Kidney capillary endothelial cell (primary cell): ENCODE measurements around the gene TTBK1.

Experiments
- DNase-seq: peaks from one replicate; pipeline ENCODE4 v3.0.0-alpha.2; 2018; ENCODE audit warnings: low spot score

TTBK1 gene

GRCh38 chr6:43255408-43256054, 12.2 kb downstream of the TTBK1 start:
- DNase-seq = no peak

- DNase-seq = no peak
Observed at GRCh38 chr6:43256670-43257366, 13.5 kb downstream of the TTBK1 start.

DNA sequence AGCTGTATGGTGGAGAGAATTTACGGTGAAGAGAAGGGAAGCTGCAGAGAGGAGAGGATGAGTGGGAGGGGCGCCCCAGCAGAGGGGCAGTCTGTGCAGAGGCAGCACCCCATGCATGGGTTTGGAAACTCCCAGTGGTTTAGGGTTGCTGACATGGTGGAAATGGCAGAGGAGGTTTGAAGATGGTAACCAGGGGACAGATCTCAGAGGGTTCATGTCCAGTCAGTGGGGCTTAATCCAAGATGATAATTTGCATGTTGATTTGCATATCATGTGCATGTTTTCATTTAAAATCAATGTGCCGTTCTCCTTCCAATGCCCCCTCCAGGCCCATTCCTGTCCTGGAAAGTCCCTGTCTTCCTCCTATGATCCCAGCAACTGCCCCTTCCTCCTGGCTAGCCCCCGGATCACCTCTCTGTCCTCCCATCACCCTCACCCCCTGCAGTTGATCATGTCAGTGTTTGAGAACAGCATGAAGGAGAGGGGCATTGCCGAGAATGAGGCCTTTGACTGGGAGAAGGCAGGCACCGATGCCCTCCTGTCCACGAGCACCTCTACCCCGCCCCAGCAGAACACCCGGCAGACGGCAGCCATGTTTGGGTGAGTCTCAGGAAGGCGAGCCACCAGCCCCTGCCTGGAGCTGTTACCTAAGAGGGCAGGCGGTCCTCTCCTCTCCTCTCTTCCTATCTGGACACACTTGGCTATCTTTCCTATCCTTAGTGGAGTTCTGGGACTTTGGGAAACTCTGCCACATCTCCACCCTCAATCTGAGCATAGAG, 14.3 kb downstream of the TTBK1 start:
- no peak for DNase-seq

- no peak for DNase-seq
Observed at GRCh38 chr6:43258180-43258579, 14.9 kb downstream of the TTBK1 start.

DNA sequence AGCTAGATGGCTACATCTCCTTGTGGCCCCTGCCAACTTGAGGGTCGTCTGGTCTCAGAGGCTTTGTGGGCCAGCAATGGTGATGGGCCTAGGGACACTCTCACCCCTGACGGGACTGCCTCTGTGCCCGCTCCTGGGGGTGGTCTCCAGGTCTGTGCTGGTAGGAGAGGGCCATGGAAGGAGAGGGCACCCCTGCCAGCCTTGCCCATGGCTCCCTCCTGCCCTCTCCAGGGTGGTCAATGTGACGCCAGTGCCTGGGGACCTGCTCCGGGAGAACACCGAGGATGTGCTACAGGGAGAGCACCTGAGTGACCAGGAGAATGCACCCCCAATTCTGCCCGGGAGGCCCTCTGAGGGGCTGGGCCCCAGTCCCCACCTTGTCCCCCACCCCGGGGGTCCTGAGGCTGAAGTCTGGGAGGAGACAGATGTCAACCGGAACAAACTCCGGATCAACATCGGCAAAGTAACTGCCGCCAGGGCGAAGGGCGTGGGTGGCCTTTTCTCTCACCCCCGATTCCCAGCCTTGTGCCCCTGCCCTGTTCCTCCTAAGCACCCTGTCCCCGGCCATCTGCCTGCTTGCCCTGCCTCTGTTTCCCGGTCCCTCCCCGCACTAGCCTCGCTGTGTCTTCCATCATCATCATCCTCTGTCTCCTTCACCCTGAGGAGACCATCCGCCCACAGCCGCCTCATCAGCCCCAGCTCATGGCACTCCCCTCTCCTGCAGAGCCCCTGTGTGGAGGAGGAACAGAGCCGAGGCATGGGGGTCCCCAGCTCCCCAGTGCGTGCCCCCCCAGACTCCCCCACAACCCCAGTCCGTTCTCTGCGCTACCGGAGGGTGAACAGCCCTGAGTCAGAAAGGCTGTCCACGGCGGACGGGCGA, 15.8 kb downstream of the TTBK1 start:
- no peak for DNase-seq

DNA sequence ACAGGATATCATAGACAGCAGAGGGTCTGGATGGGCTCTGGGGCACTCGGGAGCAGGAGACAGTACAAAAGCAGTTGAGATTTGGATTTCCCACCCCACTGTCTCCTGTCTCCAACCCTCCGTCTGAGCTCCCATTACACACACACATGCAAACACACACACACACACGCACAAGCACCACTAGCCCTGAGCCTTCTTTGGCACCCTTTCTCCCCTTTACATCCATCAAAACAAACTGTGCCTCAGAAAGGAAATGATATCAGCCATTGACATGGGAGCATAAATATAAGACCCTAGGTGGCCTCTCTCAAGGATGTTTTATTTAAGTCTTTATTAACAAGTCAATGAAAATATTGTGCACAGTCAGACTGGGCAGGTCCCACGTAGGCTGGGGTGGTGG, 17.5 kb downstream of the TTBK1 start:
- no peak for DNase-seq

GRCh38 chr6:43261198-43261597, 17.9 kb downstream of the TTBK1 start:
- no peak for DNase-seq

- DNase-seq = no peak
Observed at GRCh38 chr6:43262000-43262779, 18.9 kb downstream of the TTBK1 start.

DNA sequence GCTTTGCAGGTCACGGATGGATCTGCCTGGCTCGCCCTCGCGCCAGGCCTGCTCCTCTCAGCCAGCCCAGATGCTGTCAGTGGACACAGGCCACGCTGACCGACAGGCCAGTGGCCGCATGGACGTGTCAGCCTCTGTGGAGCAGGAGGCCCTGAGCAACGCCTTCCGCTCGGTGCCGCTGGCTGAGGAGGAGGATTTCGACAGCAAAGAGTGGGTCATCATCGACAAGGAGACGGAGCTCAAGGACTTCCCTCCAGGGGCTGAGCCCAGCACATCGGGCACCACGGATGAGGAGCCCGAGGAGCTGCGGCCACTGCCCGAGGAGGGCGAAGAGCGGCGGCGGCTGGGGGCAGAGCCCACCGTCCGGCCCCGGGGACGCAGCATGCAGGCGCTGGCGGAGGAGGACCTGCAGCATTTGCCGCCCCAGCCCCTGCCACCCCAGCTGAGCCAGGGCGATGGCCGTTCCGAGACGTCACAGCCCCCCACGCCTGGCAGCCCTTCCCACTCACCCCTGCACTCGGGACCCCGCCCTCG, 19.6 kb downstream of the TTBK1 start:
- no peak for DNase-seq

- peak; percentile 53 for DNase-seq
Observed at GRCh38 chr6:43263314-43264178, 20.3 kb downstream of the TTBK1 start.

- no peak for DNase-seq
Observed at GRCh38 chr6:43264599-43265145, 21.4 kb downstream of the TTBK1 start.

GRCh38 chr6:43265564-43265963, 22.3 kb downstream of the TTBK1 start:
- DNase-seq = no peak

DNA sequence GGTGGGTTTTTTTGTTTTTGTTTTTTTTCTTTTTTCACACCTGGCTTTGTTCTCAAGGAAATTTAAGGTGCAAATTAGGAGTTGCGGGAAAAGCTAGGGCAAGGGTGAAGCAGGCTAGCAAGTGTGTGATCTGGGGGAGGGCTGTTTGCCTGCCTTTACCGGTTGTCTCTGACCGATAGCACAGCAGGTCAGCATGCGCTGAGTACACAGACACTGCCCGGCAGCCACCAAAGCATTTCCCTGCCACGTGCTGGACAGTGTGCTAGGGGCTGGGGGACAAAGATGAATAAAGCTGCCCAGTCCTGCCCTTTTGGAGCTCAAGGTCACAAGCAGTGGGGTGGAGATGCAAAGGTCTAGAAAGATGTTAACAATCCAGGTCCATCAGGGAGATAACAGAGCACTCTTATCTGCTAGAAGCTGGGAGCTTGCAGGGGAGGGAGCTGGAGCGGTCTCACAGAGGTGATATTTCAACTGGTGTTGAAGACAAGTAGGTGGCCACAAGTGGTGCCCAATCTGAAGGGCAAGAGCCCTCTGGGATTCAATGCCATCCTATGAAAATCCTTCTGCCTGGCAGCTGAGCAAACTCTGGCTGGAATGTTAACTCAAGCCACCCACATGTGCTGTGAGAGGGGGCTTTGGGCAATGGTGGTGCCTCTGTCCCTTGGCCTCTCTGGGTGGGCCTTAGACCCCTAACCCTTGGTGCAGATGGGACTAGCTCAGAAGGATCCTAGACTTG, 24.5 kb downstream of the TTBK1 start:
- DNase-seq = no peak

DNA sequence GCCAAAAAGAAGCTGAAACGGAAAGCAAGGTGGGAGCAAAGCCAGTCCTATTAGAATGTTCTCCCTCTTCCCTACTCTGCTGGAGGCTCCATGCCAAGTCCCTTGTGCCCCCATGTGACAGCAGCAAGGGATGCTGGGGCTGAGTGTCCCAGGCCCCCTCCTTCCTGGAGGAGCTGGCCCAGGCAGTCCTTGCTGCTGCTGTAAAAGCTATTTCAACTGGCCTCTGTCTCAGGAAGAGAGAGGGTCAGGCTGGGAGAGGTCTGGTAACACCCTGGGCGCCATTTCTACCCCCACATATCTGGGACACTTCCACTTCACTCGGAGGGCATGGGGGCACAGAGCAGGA, 25.0 kb downstream of the TTBK1 start:
- DNase-seq = no peak

DNA sequence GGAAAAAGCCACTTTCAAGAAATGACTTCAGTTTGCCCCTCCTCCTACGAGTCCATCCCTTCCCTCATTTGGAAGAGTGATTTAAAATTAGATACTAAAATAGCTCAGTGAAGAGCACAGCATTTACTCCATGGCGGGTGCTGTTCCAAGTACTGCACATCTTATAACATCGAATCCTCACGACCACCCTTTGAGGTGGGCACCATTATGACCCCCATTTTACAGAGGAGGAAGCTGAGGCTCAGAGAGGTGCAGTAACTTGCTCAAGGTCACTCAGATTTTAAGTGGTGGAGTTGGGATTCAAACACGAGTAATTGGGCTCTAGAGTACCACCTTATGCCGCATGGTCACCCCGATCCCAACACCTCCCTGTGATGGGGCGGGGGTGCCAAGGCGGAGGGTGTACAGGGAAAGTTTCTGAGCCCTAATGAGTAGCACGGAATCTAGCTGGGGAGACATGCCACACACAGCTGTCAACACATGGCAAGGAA, 25.5 kb downstream of the TTBK1 start:
- DNase-seq = no peak

GRCh38 chr6:43269273-43270007, 26.2 kb downstream of the TTBK1 start:
- no peak for DNase-seq

DNA sequence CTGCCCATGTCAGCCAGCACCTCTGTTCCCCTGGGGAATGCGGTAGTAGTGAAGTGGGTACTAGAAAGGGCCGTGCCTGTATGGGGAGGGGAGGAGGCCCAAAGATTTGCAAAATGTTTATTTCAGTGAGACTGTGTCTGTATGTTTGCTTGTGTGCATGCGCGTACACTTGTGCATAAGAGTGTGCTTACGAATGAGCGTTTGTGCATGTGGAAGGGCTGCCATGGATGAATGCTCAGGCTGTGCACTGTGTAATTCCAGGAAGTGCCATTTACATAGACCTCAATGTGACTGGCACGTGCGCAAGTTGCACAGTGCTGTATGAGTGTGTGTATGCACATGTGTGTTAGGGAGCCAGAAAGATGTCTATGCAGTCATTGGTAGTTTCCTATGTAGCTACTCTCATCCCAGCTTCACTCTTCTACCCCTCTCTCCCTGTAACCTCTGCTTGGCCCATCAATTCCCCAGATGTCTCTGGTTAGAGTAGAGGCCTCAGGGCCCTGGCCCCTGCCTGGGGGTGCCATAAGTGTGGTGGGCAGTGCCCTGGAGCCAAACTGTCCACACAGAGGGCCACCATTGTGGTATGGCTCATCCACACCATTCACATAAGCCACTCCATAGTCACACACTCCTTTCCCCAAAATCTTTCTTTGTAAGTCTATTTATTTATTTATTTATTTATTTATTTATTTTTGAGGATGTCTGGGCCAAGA, 28.0 kb downstream of the TTBK1 start:
- no peak for DNase-seq

DNA sequence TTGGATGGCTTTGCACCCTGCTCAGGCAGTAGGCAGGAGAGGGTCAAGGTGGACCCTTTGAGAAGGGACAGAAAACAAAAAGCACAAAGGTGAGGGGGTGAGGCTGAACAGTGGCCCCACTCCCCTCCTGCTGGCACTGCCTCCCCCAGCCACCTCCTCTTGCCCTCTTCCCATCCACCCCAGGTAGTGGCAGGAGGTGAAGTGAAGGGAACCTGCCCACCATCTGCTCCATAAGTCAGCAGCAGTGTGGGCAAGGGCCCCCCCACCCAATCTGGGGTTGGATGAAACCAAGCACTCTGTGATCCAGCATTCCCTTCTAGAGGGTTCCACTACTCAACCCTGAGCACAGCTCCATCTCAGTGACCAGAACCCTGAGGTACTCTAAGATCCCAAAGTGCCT, 28.7 kb downstream of the TTBK1 start:
- DNase-seq = no peak
